Measurements from ENCODE around the gene HES5. TPM values are rescaled to one million over a fixed set of nuclear protein-coding genes. Genes with fewer than 3 reads are reported as not detected.
A peak's percentile ranks its signal among the peaks of the same experiment; 100 is the strongest.

The HES5 gene
- total RNA-seq, 1 donor from 2014 or later, result 4.5 TPM

- peak; percentile 87 for DNase-seq (ENCODE audit: extremely low spot score, unreplicated experiment)
- Mint-ChIP-seq H3K27ac (peak overlapping the region; percentile 91), H3K36me3 (no peaks in the 10 kb centered on the region), H3K4me1 (ENCODE audit: unreplicated experiment) (no peaks in the 10 kb centered on the region), H3K4me3 (peak overlapping the region; percentile 41), H3K9me3 (no peaks in the 10 kb centered on the region), H3K27me3 (no peaks in the 10 kb centered on the region)
- TF ChIP-seq CTCF (conservative IDR thresholded peaks at IDR 0.05), result peak; percentile 97
These were observed 18.1 kb upstream of the HES5 start for GRCh38 chr1:2548068-2548589.

GRCh38 chr1:2547210-2548067 is 17.4 kb upstream of the HES5 start:
- TF ChIP-seq CTCF (conservative IDR thresholded peaks at IDR 0.05), result no peak
- Mint-ChIP-seq H3K36me3 (no peaks in the 10 kb centered on the region), H3K27ac (peak overlapping the region; percentile 91), H3K27me3 (no peaks in the 10 kb centered on the region), H3K9me3 (no peaks in the 10 kb centered on the region), H3K4me3 (peak overlapping the region; percentile 87), H3K4me1 (ENCODE audit: unreplicated experiment) (no peaks in the 10 kb centered on the region)
- no peak for DNase-seq (ENCODE audit: extremely low spot score, unreplicated experiment)

GRCh38 chr1:2546515-2547209 is 16.6 kb upstream of the HES5 start:
- Mint-ChIP-seq H3K4me1 (ENCODE audit: unreplicated experiment) (peaks cover 3% of the 10 kb centered on the region), H3K9me3 (no peaks in the 10 kb centered on the region), H3K27me3 (no peaks in the 10 kb centered on the region), H3K4me3 (peak overlapping the region; percentile 87), H3K36me3 (no peaks in the 10 kb centered on the region), H3K27ac (peak overlapping the region; percentile 91)
- no peak for TF ChIP-seq CTCF (conservative IDR thresholded peaks at IDR 0.05)
- no peak for DNase-seq (ENCODE audit: extremely low spot score, unreplicated experiment)

- H3K9me3 Mint-ChIP-seq, result no peaks in the 10 kb centered on the region
- DNase-seq (ENCODE audit: extremely low spot score, unreplicated experiment), result peak; percentile 85
- no peaks in the 10 kb centered on the region for H3K27me3 Mint-ChIP-seq
- H3K4me3 Mint-ChIP-seq, result peak overlapping the region; percentile 51
- no peak overlapping the region for H3K27ac Mint-ChIP-seq
- H3K4me1 Mint-ChIP-seq (ENCODE audit: unreplicated experiment), result peaks cover 7% of the 10 kb centered on the region
- no peaks in the 10 kb centered on the region for H3K36me3 Mint-ChIP-seq
- TF ChIP-seq CTCF (conservative IDR thresholded peaks at IDR 0.05), result no peak
These were observed 15.9 kb upstream of the HES5 start for GRCh38 chr1:2545754-2546514.

GRCh38 chr1:2544875-2545640 is 15.0 kb upstream of the HES5 start:
- no peaks in the 10 kb centered on the region for H3K27me3 Mint-ChIP-seq
- H3K27ac Mint-ChIP-seq, result peak overlapping the region; percentile 43
- H3K9me3 Mint-ChIP-seq, result no peaks in the 10 kb centered on the region
- peaks cover 7% of the 10 kb centered on the region for H3K4me1 Mint-ChIP-seq (ENCODE audit: unreplicated experiment)
- DNase-seq (ENCODE audit: extremely low spot score, unreplicated experiment), result no peak
- no peaks in the 10 kb centered on the region for H3K36me3 Mint-ChIP-seq
- peak overlapping the region; percentile 22 for H3K4me3 Mint-ChIP-seq
- no peak for TF ChIP-seq CTCF (conservative IDR thresholded peaks at IDR 0.05)
